HCT116 (cell line): ENCODE data around the gene KRTCAP2. TPM values are rescaled to one million over a fixed set of nuclear protein-coding genes. Genes with fewer than 3 reads are reported as not detected.

Experiments used
- ATAC-seq: fragments of 200-7000 bp; cut with Tn5 transposase; 2 replicates; pipeline ENCODE4 v1.9.1; 2020; ENCODE audit warnings: mild to moderate bottlenecking, moderate library complexity
- BruUV-seq: library from RNA; stranded (reverse); fragments of 400-500 nt; replicated peaks from 2 replicates; lab custom pipeline; 2021; lab: Mats Ljungman, UMichigan
- CTCF ChIA-PET: fragments of 300-600 bp; sonication (Branson Sonifier 250); formaldehyde crosslinking; loops from one replicate; lab custom pipeline; 2021; ENCODE audit warnings: antibody characterized with exemption; lab: Charles Lee
- POLR2A ChIA-PET: fragments of 300-600, 350-600 bp; sonication (Branson Sonifier 250); formaldehyde crosslinking; loops from one replicate; lab custom pipeline; 2021; ENCODE audit warnings: antibody characterized with exemption; lab: Charles Lee
- RAD21 ChIA-PET, 2 experiments: fragments of 300-600 bp; sonication (Branson Sonifier 250); formaldehyde crosslinking; loops; one replicate each; lab custom pipeline; 2023; ENCODE audit warnings: low total read pairs in 2 of 2; ENCODE audit not compliant: uncharacterized antibody in 2 of 2, unreplicated experiment in 2 of 2, low non-redundant PET in 1 of 2; lab: Charles Lee
- DNase-seq: peaks from one replicate; pipeline ENCODE4 v3.0.0-alpha.2; 2010; ENCODE audit warnings: low read depth, low spot score
- H2AFZ ChIP-seq: fragments of 200-600 bp; shearing (Covaris generic), sonication (generic); 2 replicates; pipeline ENCODE4 v1.6.1; 2017; ENCODE audit warnings: low read depth, mixed run types, mixed read lengths, antibody characterized with exemption, low read length; ENCODE audit not compliant: poor library complexity, severe bottlenecking
- H3K27ac ChIP-seq: 2 replicates; pipeline ENCODE4 v1.5.1; 2012; ENCODE audit warnings: low read depth, low read length
- H3K27me3 ChIP-seq: fragments of 200-600 bp; sonication (generic); 2 replicates; pipeline ENCODE4 v1.6.1; 2016; ENCODE audit warnings: mixed run types, low read length, mixed read lengths; ENCODE audit not compliant: insufficient read depth
- H3K36me3 ChIP-seq, 2 experiments: fragments of 200-500 bp in 1 of 2; fragments of 200-600 bp in 1 of 2; sonication (Bioruptor generic) in 1 of 2; sonication (generic) in 1 of 2; 2 replicates each; pipeline versions ENCODE4 v1.5.1 to v1.6.1; 2014 to 2016; ENCODE audit warnings: low read length in 2 of 2, inconsistent platforms in 1 of 2, mixed read lengths in 1 of 2, mixed run types in 1 of 2; ENCODE audit not compliant: insufficient read depth in 2 of 2, control insufficient read depth in 1 of 2
- H3K4me1 ChIP-seq, 2 experiments: fragments of 200-600 bp in 1 of 2; sonication (generic) in 1 of 2; 2 replicates each; pipeline versions ENCODE4 v1.5.1 to v1.6.1; 2012 to 2017; ENCODE audit warnings: low read length in 2 of 2, inconsistent platforms in 1 of 2, mild to moderate bottlenecking in 1 of 2, mixed read lengths in 1 of 2, mixed run types in 1 of 2, moderate library complexity in 1 of 2; ENCODE audit not compliant: insufficient read depth in 2 of 2, control insufficient read depth in 1 of 2
- H3K4me2 ChIP-seq: fragments of 200-600 bp; sonication (generic); 2 replicates; pipeline ENCODE4 v1.6.1; 2017; ENCODE audit warnings: mixed run types, low read length, mixed read lengths
- H3K4me3 ChIP-seq, 2 experiments: fragments of 200-600 bp in 1 of 2; sonication (generic) in 1 of 2; replicated peaks in 1 of 2; 2 replicates each; pipeline ENCODE4 v1.5.1; 2011 to 2016; ENCODE audit warnings: low read length in 2 of 2, control low read depth in 1 of 2, low read depth in 1 of 2, mild to moderate bottlenecking in 1 of 2, mixed read lengths in 1 of 2, mixed run types in 1 of 2
- H3K79me2 ChIP-seq: fragments of 200-600 bp; sonication (generic); 2 replicates; pipeline ENCODE4 v1.6.1; 2017; ENCODE audit warnings: mild to moderate bottlenecking, mixed run types, low read length, moderate library complexity, mixed read lengths; ENCODE audit not compliant: insufficient read depth
- H3K9ac ChIP-seq: fragments of 200-600 bp; sonication (generic); 2 replicates; pipeline ENCODE4 v1.6.1; 2016; ENCODE audit warnings: low read length, mixed read lengths
- H3K9me2 ChIP-seq: fragments of 200-600 bp; sonication (generic), shearing (Covaris generic); 2 replicates; pipeline ENCODE4 v1.6.1; 2017; ENCODE audit warnings: mixed run types, mild to moderate bottlenecking, moderate library complexity; ENCODE audit not compliant: insufficient read depth
- H3K9me3 ChIP-seq, 2 experiments: fragments of 200-500 bp in 1 of 2; fragments of 200-600 bp in 1 of 2; sonication (Bioruptor generic) in 1 of 2; sonication (generic) in 1 of 2; 2 replicates each; pipeline ENCODE4 v1.6.1; 2014 to 2017; ENCODE audit warnings: low read length in 2 of 2, mixed read lengths in 2 of 2, inconsistent platforms in 1 of 2, low read depth in 1 of 2, mild to moderate bottlenecking in 1 of 2, mixed run types in 1 of 2, moderate library complexity in 1 of 2; ENCODE audit not compliant: control insufficient read depth in 1 of 2, insufficient read depth in 1 of 2
- H4K20me1 ChIP-seq: fragments of 200-600 bp; sonication (generic), shearing (Covaris generic); 2 replicates; pipeline ENCODE4 v1.6.1; 2017; ENCODE audit warnings: mixed run types, mild to moderate bottlenecking, moderate library complexity; ENCODE audit not compliant: insufficient read depth
- CEBPB ChIP-seq: IDR thresholded peaks from 2 replicates; pipeline ENCODE4 v1.6.1; 2012; ENCODE audit warnings: low read depth
- MAX ChIP-seq: IDR thresholded peaks from 2 replicates; pipeline ENCODE4 v1.6.1; 2012
- POLR2A ChIP-seq: IDR thresholded peaks from 2 replicates; pipeline ENCODE4 v1.7.0; 2011; ENCODE audit warnings: borderline replicate concordance; ENCODE audit not compliant: insufficient read depth, insufficient read length; ENCODE audit errors: extremely low read depth
- POLR2AphosphoS5 ChIP-seq: IDR thresholded peaks from 2 replicates; pipeline ENCODE4 v1.6.1; 2011; ENCODE audit warnings: mild to moderate bottlenecking, low read depth, low read length, moderate library complexity
- REST ChIP-seq: IDR thresholded peaks from 2 replicates; pipeline ENCODE4 v1.6.1; 2012; ENCODE audit warnings: low read depth
- SP1 ChIP-seq: IDR thresholded peaks from 2 replicates; pipeline ENCODE4 v1.6.1; 2012; ENCODE audit warnings: low read depth
- YY1 ChIP-seq: IDR thresholded peaks from 2 replicates; pipeline ENCODE4 v1.6.1; 2011; ENCODE audit warnings: low read length, low read depth, moderate library complexity, mild to moderate bottlenecking; ENCODE audit not compliant: insufficient replicate concordance; ENCODE audit errors: extremely low read depth
- intact Hi-C: fragments of 100-400 bp; cut with micrococcal nuclease; formaldehyde crosslinking; loops from 2 replicates; pipeline ENCODE4 v1.10.0; 2022
- total RNA-seq: library from RNA; stranded (reverse); gene quantifications from one replicate; pipeline ENCODE4 v1.2.1, GENCODE V29; 2021; ENCODE audit not compliant: unreplicated experiment
- TF ChIP-seq, protein P1 (sequence below): IDR thresholded peaks from 2 replicates; pipeline ENCODE4 v1.6.1; 2011; ENCODE audit warnings: mild to moderate bottlenecking, low read length, moderate library complexity; ENCODE audit not compliant: insufficient replicate concordance; ENCODE audit errors: extremely low read depth

Gene KRTCAP2
- total RNA-seq, 1 experiment from 2014 or later = 143 TPM

DNA sequence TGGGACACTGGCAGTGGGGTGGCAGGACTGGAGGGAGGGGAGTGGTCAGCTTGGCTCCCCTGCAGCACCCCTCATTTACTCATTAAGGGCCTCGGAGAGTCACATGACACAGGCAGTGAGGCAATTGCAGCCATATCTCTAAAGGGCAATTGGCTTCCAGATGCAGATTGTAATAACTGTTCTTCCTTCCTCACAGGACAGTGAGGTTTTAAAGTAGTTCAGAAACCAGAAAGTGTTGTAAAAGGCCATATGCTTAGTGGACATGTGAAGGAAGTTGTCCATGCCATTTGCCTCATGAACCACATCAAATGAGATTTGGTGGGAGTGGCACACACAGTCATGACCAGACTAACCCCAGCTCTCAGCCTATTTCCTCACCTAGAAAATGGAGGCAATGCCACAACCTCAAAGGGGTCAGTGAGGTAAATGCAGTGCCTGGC is 46.5 kb upstream of the KRTCAP2 start:
- H3K36me3 ChIP-seq = no peaks in the 10 kb centered on the region
- no TSS peak for BruUV-seq
- intact Hi-C loops = no loop called here
- H2AFZ ChIP-seq = peak overlapping the region; percentile 95
- H3K9me2 ChIP-seq = no peaks in the 10 kb centered on the region
- H3K27me3 ChIP-seq = no peaks in the 10 kb centered on the region
- H4K20me1 ChIP-seq = no peaks in the 10 kb centered on the region
- DNase-seq (no peak), ATAC-seq (peak; percentile 58)
- peaks cover 4 to 25% of the 10 kb centered on the region in 2 experiments for H3K4me1 ChIP-seq
- 0 out of 2 replicates have a peak overlapping the region, but pooled peaks have one; percentile 14 for H3K9ac ChIP-seq
- H3K4me2 ChIP-seq = peak overlapping the region; percentile 62
- peak overlapping the region; percentile 28 for H3K27ac ChIP-seq
- H3K79me2 ChIP-seq = no peaks in the 10 kb centered on the region
- TF ChIP-seq YY1 (peak; percentile 97), REST (no peak), POLR2A (no peak), CEBPB (no peak), POLR2AphosphoS5 (no peak), SP1 (no peak), MAX (no peak)
- TF ChIP-seq, protein P1, sequence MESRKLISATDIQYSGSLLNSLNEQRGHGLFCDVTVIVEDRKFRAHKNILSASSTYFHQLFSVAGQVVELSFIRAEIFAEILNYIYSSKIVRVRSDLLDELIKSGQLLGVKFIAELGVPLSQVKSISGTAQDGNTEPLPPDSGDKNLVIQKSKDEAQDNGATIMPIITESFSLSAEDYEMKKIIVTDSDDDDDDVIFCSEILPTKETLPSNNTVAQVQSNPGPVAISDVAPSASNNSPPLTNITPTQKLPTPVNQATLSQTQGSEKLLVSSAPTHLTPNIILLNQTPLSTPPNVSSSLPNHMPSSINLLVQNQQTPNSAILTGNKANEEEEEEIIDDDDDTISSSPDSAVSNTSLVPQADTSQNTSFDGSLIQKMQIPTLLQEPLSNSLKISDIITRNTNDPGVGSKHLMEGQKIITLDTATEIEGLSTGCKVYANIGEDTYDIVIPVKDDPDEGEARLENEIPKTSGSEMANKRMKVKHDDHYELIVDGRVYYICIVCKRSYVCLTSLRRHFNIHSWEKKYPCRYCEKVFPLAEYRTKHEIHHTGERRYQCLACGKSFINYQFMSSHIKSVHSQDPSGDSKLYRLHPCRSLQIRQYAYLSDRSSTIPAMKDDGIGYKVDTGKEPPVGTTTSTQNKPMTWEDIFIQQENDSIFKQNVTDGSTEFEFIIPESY = no peak
- CTCF ChIA-PET = interaction anchor here (0.8 to 1.7 kb wide), 6 partner anchors 12 to 47 kb away, joined by 3 to 8 read pairs (median 4); partner anchors contain the start of genes KRTCAP2, MTX1 and THBS3
- no peaks in the 10 kb centered on the region for H3K9me3 ChIP-seq
- H3K4me3 ChIP-seq = peak overlapping the region in 1 of 2 experiments; percentile 45; a peak in 1 of 4 replicates
- RAD21 ChIA-PET = no interaction called here
- POLR2A ChIA-PET = interaction anchor here (0.8 to 0.9 kb wide), 2 partner anchors 13 to 26 kb away, joined by 3 to 4 read pairs; no protein-coding TSS in a partner anchor
